ENCODE results near the gene IL36G.
A peak's percentile ranks its signal among the peaks of the same experiment; 100 is the strongest.

The IL36G gene

GRCh38 chr2:112941753-112942653 lies 35.8 kb upstream of the IL36G start:
- Histone ChIP-seq H4K20me1 (ENCODE audit: insufficient read depth, low read length) (no peaks in the 10 kb centered on the region), H3K4me1 (ENCODE audit: insufficient read depth, low read length) (no peaks in the 10 kb centered on the region), H3K4me2 (ENCODE audit: insufficient read depth, low read length) (no peak overlapping the region), H3K79me2 (ENCODE audit: insufficient read depth, low read length) (no peaks in the 10 kb centered on the region), H3K27me3 (ENCODE audit: insufficient read depth, low read length, poor library complexity) (peaks cover 3% of the 10 kb centered on the region), H3K27ac (ENCODE audit: low read length) (no peak overlapping the region), H2AFZ (ENCODE audit: low read depth, low read length) (no peak overlapping the region), H3K36me3 (ENCODE audit: insufficient read depth, low read length) (no peaks in the 10 kb centered on the region), H3K9me3 (ENCODE audit: insufficient read depth, low read length, severe bottlenecking) (peaks cover 8% of the 10 kb centered on the region), H3K4me3 (ENCODE audit: low read depth in 1 of 2, low read length in 2 of 2) (no peak overlapping the region), H3K9ac (ENCODE audit: low read depth, low read length) (no peak overlapping the region)
- DNase-seq (peak; percentile 71), ATAC-seq (ENCODE audit: insufficient read depth, low read depth) (peak; percentile 95)
- TF ChIP-seq CTCF (IDR thresholded peaks at IDR 0.05; ENCODE audit: borderline replicate concordance, extremely low read depth, low read length, poor library complexity, severe bottlenecking), result peak; percentile 91
- no peak for TF ChIP-seq EZH2 (IDR thresholded peaks at IDR 0.05; ENCODE audit: borderline replicate concordance, low read depth, low read length, severe bottlenecking)

- H3K9me3 ChIP-seq (ENCODE audit: insufficient read depth, low read length, severe bottlenecking), result peaks cover 11% of the 10 kb centered on the region
- no peaks in the 10 kb centered on the region for H3K27me3 ChIP-seq (ENCODE audit: insufficient read depth, low read length, poor library complexity)
- H3K4me2 ChIP-seq (ENCODE audit: insufficient read depth, low read length), result no peak overlapping the region
- no peak for TF ChIP-seq EZH2 (IDR thresholded peaks at IDR 0.05; ENCODE audit: borderline replicate concordance, low read depth, low read length, severe bottlenecking)
- TF ChIP-seq CTCF (IDR thresholded peaks at IDR 0.05; ENCODE audit: borderline replicate concordance, extremely low read depth, low read length, poor library complexity, severe bottlenecking), result no peak
- no peak overlapping the region for H3K9ac ChIP-seq (ENCODE audit: low read depth, low read length)
- no peaks in the 10 kb centered on the region for H3K4me1 ChIP-seq (ENCODE audit: insufficient read depth, low read length)
- ATAC-seq (ENCODE audit: insufficient read depth, low read depth) (no peak), DNase-seq (no peak)
- no peak overlapping the region for H3K27ac ChIP-seq (ENCODE audit: low read length)
- no peaks in the 10 kb centered on the region for H3K36me3 ChIP-seq (ENCODE audit: insufficient read depth, low read length)
- no peaks in the 10 kb centered on the region for H4K20me1 ChIP-seq (ENCODE audit: insufficient read depth, low read length)
- no peak overlapping the region for H3K4me3 ChIP-seq (ENCODE audit: low read depth in 1 of 2, low read length in 2 of 2)
- H3K79me2 ChIP-seq (ENCODE audit: insufficient read depth, low read length), result no peaks in the 10 kb centered on the region
- no peak overlapping the region for H2AFZ ChIP-seq (ENCODE audit: low read depth, low read length)
Measured at GRCh38 chr2:112942654-112943002, 35.2 kb upstream of the IL36G start.

GRCh38 chr2:112944971-112945370 lies 32.8 kb upstream of the IL36G start:
- ATAC-seq (ENCODE audit: insufficient read depth, low read depth) (no peak), DNase-seq (no peak)
- no peaks in the 10 kb centered on the region for H4K20me1 ChIP-seq (ENCODE audit: insufficient read depth, low read length)
- no peak overlapping the region for H3K9ac ChIP-seq (ENCODE audit: low read depth, low read length)
- H3K4me1 ChIP-seq (ENCODE audit: insufficient read depth, low read length), result no peaks in the 10 kb centered on the region
- H3K27ac ChIP-seq (ENCODE audit: low read length), result no peak overlapping the region
- no peak overlapping the region for H3K4me2 ChIP-seq (ENCODE audit: insufficient read depth, low read length)
- TF ChIP-seq CTCF (IDR thresholded peaks at IDR 0.05; ENCODE audit: borderline replicate concordance, extremely low read depth, low read length, poor library complexity, severe bottlenecking) (no peak), EZH2 (IDR thresholded peaks at IDR 0.05; ENCODE audit: borderline replicate concordance, low read depth, low read length, severe bottlenecking) (no peak)
- H3K4me3 ChIP-seq (ENCODE audit: low read depth in 1 of 2, low read length in 2 of 2), result no peak overlapping the region
- H3K36me3 ChIP-seq (ENCODE audit: insufficient read depth, low read length), result no peaks in the 10 kb centered on the region
- peaks cover 12% of the 10 kb centered on the region for H3K9me3 ChIP-seq (ENCODE audit: insufficient read depth, low read length, severe bottlenecking)
- H3K27me3 ChIP-seq (ENCODE audit: insufficient read depth, low read length, poor library complexity), result no peaks in the 10 kb centered on the region
- no peak overlapping the region for H2AFZ ChIP-seq (ENCODE audit: low read depth, low read length)
- no peaks in the 10 kb centered on the region for H3K79me2 ChIP-seq (ENCODE audit: insufficient read depth, low read length)

Measured in DND-41 (cell line).